Neural cell (in vitro differentiated cells): ENCODE data around the gene HNRNPH2. TPM values are rescaled to one million over a fixed set of nuclear protein-coding genes. Genes with fewer than 3 reads are reported as not detected.

Source experiments
- H2AFZ ChIP-seq: fragments of 200-600, 300-800 bp; sonication (generic), shearing (Covaris generic); 2 replicates; pipeline ENCODE4 v1.6.0; 2014; ENCODE audit warnings: low read depth, mild to moderate bottlenecking, antibody characterized with exemption, low read length, moderate library complexity
- H3F3A ChIP-seq: fragments of 200-600 bp; shearing (Covaris generic); 2 replicates; pipeline ENCODE4 v1.6.1; 2016; ENCODE audit warnings: mild to moderate bottlenecking, moderate library complexity, mixed read lengths, antibody characterized with exemption, low read length; ENCODE audit not compliant: insufficient read depth, poor library complexity, severe bottlenecking
- H3K27ac ChIP-seq: fragments of 200-600, 300-800 bp; sonication (generic), shearing (Covaris generic); 2 replicates; pipeline ENCODE4 v1.5.1; 2014; ENCODE audit warnings: mild to moderate bottlenecking, low read length, moderate library complexity
- H3K27me3 ChIP-seq: fragments of 300-800, 200-600 bp; sonication (generic), shearing (Covaris generic); 2 replicates; pipeline ENCODE4 v1.6.0; 2014; ENCODE audit warnings: mild to moderate bottlenecking, low read depth, low read length, moderate library complexity; ENCODE audit not compliant: insufficient read depth
- H3K36me3 ChIP-seq: fragments of 300-800, 200-600 bp; sonication (generic), shearing (Covaris generic); 2 replicates; pipeline ENCODE4 v1.5.1; 2014; ENCODE audit warnings: mild to moderate bottlenecking, antibody characterized with exemption, low read length, moderate library complexity; ENCODE audit not compliant: insufficient read depth
- H3K4me2 ChIP-seq: fragments of 300-800, 200-600 bp; sonication (generic), shearing (Covaris generic); 2 replicates; pipeline ENCODE4 v1.6.0; 2014; ENCODE audit warnings: mild to moderate bottlenecking, low read length
- H3K4me3 ChIP-seq: fragments of 300-800, 200-600 bp; sonication (generic), shearing (Covaris generic); 2 replicates; pipeline ENCODE4 v1.5.1; 2014; ENCODE audit warnings: mild to moderate bottlenecking, low read length, moderate library complexity
- H3K79me2 ChIP-seq: fragments of 200-600 bp; shearing (Covaris generic); replicated peaks from 2 replicates; pipeline ENCODE4 v1.6.0; 2014; ENCODE audit warnings: mild to moderate bottlenecking, low read length, moderate library complexity; ENCODE audit not compliant: insufficient read depth
- H3K9ac ChIP-seq: fragments of 300-800, 200-600 bp; sonication (generic), shearing (Covaris generic); 2 replicates; pipeline ENCODE4 v1.6.1; 2016; ENCODE audit warnings: mild to moderate bottlenecking, low read length, mixed read lengths
- H3K9me2 ChIP-seq: fragments of 200-600 bp; shearing (Covaris generic); 2 replicates; pipeline ENCODE4 v1.6.1; 2016; ENCODE audit warnings: mild to moderate bottlenecking, low read length, mixed read lengths; ENCODE audit not compliant: insufficient read depth
- H3K9me3 ChIP-seq: fragments of 200-600, 300-800 bp; sonication (generic), shearing (Covaris generic); 2 replicates; pipeline ENCODE4 v1.6.1; 2016; ENCODE audit warnings: mild to moderate bottlenecking, mixed run types, low read length, moderate library complexity, mixed read lengths
- H4K20me1 ChIP-seq: fragments of 200-600 bp; shearing (Covaris generic); 2 replicates; pipeline ENCODE4 v1.6.1; 2016; ENCODE audit warnings: mild to moderate bottlenecking, mixed run types; ENCODE audit not compliant: insufficient read depth
- CTCF ChIP-seq: fragments of 450-650 bp; IDR thresholded peaks from 2 replicates; pipeline ENCODE4 v1.5.1; 2014; ENCODE audit warnings: antibody characterized with exemption, mild to moderate bottlenecking, moderate library complexity; ENCODE audit not compliant: poor library complexity, severe bottlenecking
- EP300 ChIP-seq: fragments of 450-650 bp; conservative IDR thresholded peaks from 2 replicates; pipeline ENCODE4 v1.6.1; 2014; ENCODE audit warnings: antibody characterized with exemption, mild to moderate bottlenecking, moderate library complexity; ENCODE audit not compliant: poor library complexity, severe bottlenecking
- EZH2 ChIP-seq: fragments of 200-600, 300-800 bp; shearing (Covaris generic), sonication (generic); IDR thresholded peaks from 2 replicates; pipeline ENCODE4 v1.6.1; 2014; ENCODE audit warnings: antibody characterized with exemption, low read length, borderline replicate concordance, mild to moderate bottlenecking; ENCODE audit not compliant: insufficient read depth, poor library complexity, severe bottlenecking
- MXI1 ChIP-seq: fragments of 450-650 bp; conservative IDR thresholded peaks from 2 replicates; pipeline ENCODE4 v1.6.1; 2014; ENCODE audit warnings: antibody characterized with exemption, mild to moderate bottlenecking; ENCODE audit not compliant: poor library complexity, severe bottlenecking
- POLR2AphosphoS5 ChIP-seq: IDR thresholded peaks from 2 replicates; pipeline ENCODE4 v1.6.1; 2012
- RAD21 ChIP-seq: fragments of 450-650 bp; conservative IDR thresholded peaks from 2 replicates; pipeline ENCODE4 v1.6.1; 2014; ENCODE audit warnings: antibody characterized with exemption, mild to moderate bottlenecking, moderate library complexity
- REST ChIP-seq: IDR thresholded peaks from 2 replicates; pipeline ENCODE4 v1.6.1; 2012; ENCODE audit warnings: borderline replicate concordance
- SMC3 ChIP-seq: fragments of 450-650 bp; conservative IDR thresholded peaks from 2 replicates; pipeline ENCODE4 v1.6.1; 2014; ENCODE audit warnings: antibody characterized with exemption, mild to moderate bottlenecking, moderate library complexity; ENCODE audit not compliant: poor library complexity
- TAF1 ChIP-seq: IDR thresholded peaks from 2 replicates; pipeline ENCODE4 v1.6.1; 2012; ENCODE audit warnings: low read depth
- polyA plus RNA-seq: library from polyadenylated mRNA; depleted of rRNA; stranded (reverse); fragments of >200 nt; gene quantifications from 2 replicates; pipeline ENCODE4 v1.2.3, GENCODE V29; 2014

HNRNPH2 gene
- polyA plus RNA-seq, 1 donor from 2014 or later: 167 TPM

DNA sequence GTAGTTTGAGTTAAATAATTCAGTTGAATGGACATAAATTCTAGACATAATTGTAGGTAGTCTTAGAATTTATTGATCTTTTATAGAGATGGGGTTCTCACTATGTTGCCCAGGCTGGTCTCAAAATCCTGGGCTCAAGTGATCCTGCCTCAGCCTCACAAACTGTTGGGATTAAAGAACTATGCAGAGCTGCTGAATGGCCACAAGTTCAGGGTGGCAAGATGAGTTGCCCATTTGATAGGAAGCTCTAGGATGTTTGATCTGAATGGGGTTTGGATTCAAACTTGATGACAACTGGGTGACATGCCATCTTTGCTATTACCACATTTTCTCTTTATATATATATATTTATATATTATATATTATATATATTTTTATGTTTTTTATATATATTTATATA is 13.7 kb upstream of the HNRNPH2 start:
- H3K36me3 ChIP-seq: no peaks in the 10 kb centered on the region
- no peak overlapping the region for H3K27ac ChIP-seq
- H3K27me3 ChIP-seq: no peaks in the 10 kb centered on the region
- no peak overlapping the region for H3K4me2 ChIP-seq
- no peaks in the 10 kb centered on the region for H3K9me3 ChIP-seq
- no peaks in the 10 kb centered on the region for H3K9me2 ChIP-seq
- no peaks in the 10 kb centered on the region for H3K79me2 ChIP-seq
- H3K4me3 ChIP-seq: no peak overlapping the region
- TF ChIP-seq RAD21 (no peak), CTCF (no peak), EP300 (no peak), EZH2 (no peak), MXI1 (no peak), POLR2AphosphoS5 (no peak), SMC3 (no peak), TAF1 (no peak), REST (no peak)
- no peaks in the 10 kb centered on the region for H4K20me1 ChIP-seq
- H3F3A ChIP-seq: no peaks in the 10 kb centered on the region
- H2AFZ ChIP-seq: no peak overlapping the region
- no peak overlapping the region for H3K9ac ChIP-seq

DNA sequence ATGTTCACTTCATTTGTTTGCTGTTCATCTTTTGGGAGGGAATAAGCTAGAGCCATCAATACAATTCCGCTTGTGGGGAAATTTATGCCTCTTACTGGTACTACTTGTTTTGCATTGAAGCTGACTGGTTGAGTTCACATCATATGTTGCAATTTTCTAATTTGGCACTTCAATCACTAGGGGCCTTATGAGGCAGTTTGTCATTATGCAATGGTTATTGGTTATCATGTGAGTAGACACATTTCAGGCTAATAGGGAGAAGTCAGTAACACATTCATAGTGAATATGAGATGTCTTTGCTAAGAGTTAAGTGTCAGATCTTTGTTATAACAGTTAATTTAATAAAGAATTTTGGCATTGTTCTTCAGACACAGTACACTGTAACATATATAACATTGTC is 12.2 kb upstream of the HNRNPH2 start:
- no peaks in the 10 kb centered on the region for H3K9me2 ChIP-seq
- H3K4me3 ChIP-seq: no peak overlapping the region
- H3K4me2 ChIP-seq: no peak overlapping the region
- no peak overlapping the region for H2AFZ ChIP-seq
- TF ChIP-seq POLR2AphosphoS5: no peak
- no peak for TF ChIP-seq EP300
- TF ChIP-seq CTCF: no peak
- TF ChIP-seq SMC3: no peak
- no peak for TF ChIP-seq EZH2
- TF ChIP-seq RAD21: no peak
- no peak for TF ChIP-seq TAF1
- TF ChIP-seq MXI1: no peak
- TF ChIP-seq REST: no peak
- H3K36me3 ChIP-seq: no peaks in the 10 kb centered on the region
- H3K9ac ChIP-seq: no peak overlapping the region
- no peaks in the 10 kb centered on the region for H3F3A ChIP-seq
- no peaks in the 10 kb centered on the region for H3K9me3 ChIP-seq
- H3K27ac ChIP-seq: no peak overlapping the region
- no peaks in the 10 kb centered on the region for H3K27me3 ChIP-seq
- no peaks in the 10 kb centered on the region for H3K79me2 ChIP-seq
- H4K20me1 ChIP-seq: no peaks in the 10 kb centered on the region
